T-cell (primary cell): Measurements from ENCODE around the gene MROH8. TPM values are rescaled to one million over a fixed set of nuclear protein-coding genes. Genes with fewer than 3 reads are reported as not detected.
A peak's percentile ranks its signal among the peaks of the same experiment; 100 is the strongest.

Source experiments
- ATAC-seq, 4 experiments: fragments of 200-7000 bp in 3 of 4; fragments of 150-1000 bp in 1 of 4; cut with Tn5 transposase; replicated peaks in 1 of 4; 1 replicate in 3 of 4; 2 replicates in 1 of 4; pipeline ENCODE4 v1.10.0; 2021; ENCODE audit warnings: moderate library complexity in 3 of 4, mild to moderate bottlenecking in 2 of 4, moderate number of reproducible peaks in 1 of 4
- CTCF ChIA-PET, 2 donors: fragments of 300-600 bp; sonication (Branson Sonifier 250); formaldehyde crosslinking; loops; one replicate each; lab custom pipeline; 2022; ENCODE audit warnings: antibody characterized with exemption in 2 of 2; lab: Charles Lee
- POLR2A ChIA-PET, 2 donors: fragments of 300-600 bp; sonication (Branson Sonifier 250); formaldehyde crosslinking; loops; one replicate each; lab custom pipeline; 2022; ENCODE audit warnings: antibody characterized with exemption in 2 of 2; lab: Charles Lee
- DNase-seq, 35 experiments: peaks; one replicate each; pipeline versions ENCODE4 v3.0.0 to v3.0.0-alpha.2; 2013 to 2023
- H3K27ac ChIP-seq: one replicate; pipeline ENCODE4 v1.5.1; 2013; ENCODE audit warnings: low read length
- H3K27me3 ChIP-seq, 2 experiments: replicated peaks in 1 of 2; 1 replicate in 1 of 2; 2 replicates in 1 of 2; pipeline versions ENCODE4 v1.6.1 to v1.7.0; 2013; ENCODE audit warnings: low read length in 1 of 2, mixed read lengths in 1 of 2; ENCODE audit not compliant: control insufficient read depth in 2 of 2, insufficient read depth in 2 of 2; ENCODE audit errors: extremely low read depth in 1 of 2
- H3K36me3 ChIP-seq, 2 donors: 1 replicate in 1 of 2; 2 replicates in 1 of 2; pipeline versions ENCODE4 v1.6.1 to v1.7.0; 2013; ENCODE audit warnings: low read length in 1 of 2; ENCODE audit not compliant: control insufficient read depth in 2 of 2, insufficient read depth in 1 of 2; ENCODE audit errors: extremely low read depth in 1 of 2
- H3K4me1 ChIP-seq, 2 experiments: 1 replicate in 1 of 2; 2 replicates in 1 of 2; pipeline versions ENCODE4 v1.6.1 to v1.7.0; 2013; ENCODE audit warnings: low read length in 2 of 2, mixed read lengths in 1 of 2; ENCODE audit not compliant: insufficient read depth in 2 of 2, control insufficient read depth in 1 of 2; ENCODE audit errors: extremely low read depth in 1 of 2
- H3K4me3 ChIP-seq, 2 donors: 1 replicate in 1 of 2; 2 replicates in 1 of 2; pipeline versions ENCODE4 v1.5.1 to v1.7.0; 2013; ENCODE audit warnings: mild to moderate bottlenecking in 2 of 2, low read length in 1 of 2, moderate library complexity in 1 of 2; ENCODE audit not compliant: control insufficient read depth in 1 of 2; ENCODE audit errors: extremely low read depth in 1 of 2
- H3K9me3 ChIP-seq: 2 replicates; pipeline ENCODE4 v1.7.0; 2013
- H3K27ac Mint-ChIP-seq, 2 donors: one replicate each; pipeline ENCODE4 v1.8.0; 2020 to 2021; ENCODE audit warnings: mild to moderate bottlenecking in 2 of 2, mixed read lengths in 2 of 2
- H3K27me3 Mint-ChIP-seq, 2 donors: one replicate each; pipeline ENCODE4 v1.8.0; 2021 to 2022; ENCODE audit warnings: mixed read lengths in 2 of 2
- H3K36me3 Mint-ChIP-seq: one replicate; pipeline ENCODE4 v1.8.0; 2021; ENCODE audit warnings: mixed read lengths
- H3K4me1 Mint-ChIP-seq, 3 donors: one replicate each; pipeline ENCODE4 v1.8.0; 2020 to 2022; ENCODE audit warnings: mixed read lengths in 3 of 3, mild to moderate bottlenecking in 1 of 3
- H3K4me3 Mint-ChIP-seq, 3 donors: one replicate each; pipeline ENCODE4 v1.8.0; 2020 to 2022; ENCODE audit warnings: mild to moderate bottlenecking in 3 of 3, mixed read lengths in 3 of 3, moderate library complexity in 3 of 3
- H3K9me3 Mint-ChIP-seq, 3 donors: one replicate each; pipeline ENCODE4 v1.8.0; 2020 to 2022; ENCODE audit warnings: mixed read lengths in 3 of 3
- WGBS: methylation state at CpG from one replicate; pipeline ENCODE4 v1.1.5; 2013; ENCODE audit warnings: missing lambda C conversion rate; ENCODE audit not compliant: insufficient coverage; 5-methylcytosine and 5-hydroxymethylcytosine counted together
- total RNA-seq, 35 experiments: library from RNA in 6 of 35; stranded (reverse) in 6 of 35; fragments of 120-200 nt in 1 of 35; gene quantifications; one replicate each; pipeline versions ENCODE4 v1.2.1 to v1.2.4 and lab custom pipeline; 2013 to 2026

MROH8 gene
- total RNA-seq, result 1 to 10 TPM in 4 of 5 donors, under 1 TPM in 1; 0.70 to 2.5 (median 1.5) TPM
- total RNA-seq (2013), result 0.74 TPM
- 0.28 to 3.1 (median 1.1) reads per million in 29 experiments for total RNA-seq (lab: John Stamatoyannopoulos, UW)

DNA sequence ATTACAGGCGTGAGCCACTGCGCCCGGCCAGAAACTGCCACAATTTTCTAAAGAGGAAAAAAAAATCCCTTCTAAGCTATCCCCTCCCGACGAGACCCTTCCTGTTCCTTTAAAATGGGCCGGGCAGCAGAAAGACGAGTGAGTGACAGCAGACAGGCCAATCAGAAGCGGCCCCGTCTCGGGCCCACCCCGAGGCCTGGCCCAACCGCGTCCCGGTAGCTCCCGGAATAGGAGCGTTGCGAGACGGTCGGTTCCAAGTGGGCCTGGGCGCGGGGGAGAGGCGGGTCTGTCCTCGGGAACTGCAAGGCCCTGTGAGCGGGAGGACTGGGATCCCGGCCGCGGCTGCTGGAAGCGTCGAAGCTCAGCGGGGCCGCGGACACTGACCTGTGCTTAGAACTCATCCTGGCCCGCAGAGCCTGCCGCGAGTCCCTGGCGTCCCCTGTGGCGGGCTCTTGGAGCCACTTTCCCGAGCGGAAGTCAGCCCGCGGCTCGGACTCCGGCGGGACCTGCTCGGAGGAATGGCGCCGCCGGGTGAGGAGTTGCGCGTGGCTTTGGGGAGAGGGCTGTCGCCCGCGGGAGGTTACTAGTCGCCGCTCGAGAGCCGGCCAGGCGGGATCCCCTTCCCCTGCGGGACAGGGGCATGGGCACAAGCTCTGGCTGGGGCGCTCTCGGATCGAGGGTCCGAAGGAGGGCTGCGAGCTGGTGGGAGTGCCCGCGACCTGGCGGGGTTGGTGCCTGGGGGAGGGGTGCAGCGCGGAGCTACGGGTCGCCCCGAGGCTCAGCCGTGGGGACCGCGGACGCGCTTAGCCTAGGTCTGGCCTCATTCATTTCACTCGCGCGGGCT, at the start of gene MROH8, which contains the start of gene RPN2:
Gene MROH8 (minus strand): TSS at position 710 of the 844 bp plus-strand sequence.
Gene RPN2 (plus strand): TSS at position 492 of the 844 bp plus-strand sequence. CDS start 27 bp downstream, at position 519.
- Mint-ChIP-seq H3K27ac (peak within 1 kb of the TSS; percentile 98 to 99), H3K36me3 (peaks cover 2% of the 10 kb centered on the region), H3K4me3 (peak within 1 kb of the TSS; percentile 96 to 99 (median 98)), H3K9me3 (no peaks in the 10 kb centered on the region), H3K27me3 (no peaks in the 10 kb centered on the region), H3K4me1 (peaks cover 41 to 44% (median 44%) of the 10 kb centered on the region in 3 donors)
- Histone ChIP-seq H3K27ac (peak within 1 kb of the TSS; percentile 89), H3K9me3 (no peaks in the 10 kb centered on the region), H3K4me3 (peak within 1 kb of the TSS; percentile 89 to 98), H3K27me3 (no peaks in the 10 kb centered on the region), H3K4me1 (peaks cover 12 to 37% of the 10 kb centered on the region in 2 experiments), H3K36me3 (peaks cover 0 to 12% of the 10 kb centered on the region in 2 donors)
- peak; percentile 88 to 98 (median 94) for DNase-seq
- POLR2A ChIA-PET, result interaction anchor here (0.5 to 0.6 kb wide), 3 partner anchors 110 to 1871 kb away, joined by 3 to 5 read pairs (median 4); no protein-coding TSS in a partner anchor
- peak; percentile 96 to 98 (median 96) for ATAC-seq
- WGBS, result under 1% methylated on average over 78 of the region's 80 CpGs
- CTCF ChIA-PET, result interaction anchor here (0.5 to 2.1 kb wide), 10 partner anchors 10 to 1238 kb away, joined by 3 to 23 read pairs (median 4); partner anchors contain the start of gene RBL1 (in 1 of the 2)

DNA sequence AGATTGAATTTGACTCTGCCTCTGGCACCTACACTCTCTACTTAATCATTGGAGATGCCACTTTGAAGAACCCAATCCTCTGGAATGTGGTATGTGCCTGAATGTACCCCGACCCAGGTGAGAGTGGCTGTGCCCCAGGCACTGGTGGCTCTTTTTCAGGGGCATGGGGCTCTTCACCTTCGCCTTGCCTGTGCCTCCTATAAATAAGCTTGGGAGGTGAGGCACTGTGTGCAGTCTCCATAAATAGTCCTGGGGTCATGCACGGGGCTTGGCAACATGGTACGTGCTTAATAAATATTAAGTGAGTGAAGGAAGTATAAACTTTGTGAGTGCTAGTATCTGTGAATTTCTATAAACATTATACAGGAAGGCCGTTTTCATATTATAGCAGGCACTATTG, 49.3 kb upstream of the MROH8 start:
- ATAC-seq (no peak), DNase-seq (no peak)
- Histone ChIP-seq H3K36me3 (peaks cover 13 to 98% of the 10 kb centered on the region in 2 donors), H3K27me3 (no peaks in the 10 kb centered on the region), H3K9me3 (no peaks in the 10 kb centered on the region), H3K27ac (no peak overlapping the region), H3K4me1 (no peaks in the 10 kb centered on the region), H3K4me3 (no peak overlapping the region)
- H3K36me3 Mint-ChIP-seq, result peaks cover 78% of the 10 kb centered on the region
- 94% methylated on average over 2 of the region's 5 CpGs for WGBS
- POLR2A ChIA-PET, result no interaction called here
- H3K4me3 Mint-ChIP-seq, result no peak overlapping the region
- H3K4me1 Mint-ChIP-seq, result no peaks in the 10 kb centered on the region
- no peaks in the 10 kb centered on the region for H3K9me3 Mint-ChIP-seq
- no peak overlapping the region for H3K27ac Mint-ChIP-seq
- H3K27me3 Mint-ChIP-seq, result no peaks in the 10 kb centered on the region
- CTCF ChIA-PET, result no interaction called here

DNA sequence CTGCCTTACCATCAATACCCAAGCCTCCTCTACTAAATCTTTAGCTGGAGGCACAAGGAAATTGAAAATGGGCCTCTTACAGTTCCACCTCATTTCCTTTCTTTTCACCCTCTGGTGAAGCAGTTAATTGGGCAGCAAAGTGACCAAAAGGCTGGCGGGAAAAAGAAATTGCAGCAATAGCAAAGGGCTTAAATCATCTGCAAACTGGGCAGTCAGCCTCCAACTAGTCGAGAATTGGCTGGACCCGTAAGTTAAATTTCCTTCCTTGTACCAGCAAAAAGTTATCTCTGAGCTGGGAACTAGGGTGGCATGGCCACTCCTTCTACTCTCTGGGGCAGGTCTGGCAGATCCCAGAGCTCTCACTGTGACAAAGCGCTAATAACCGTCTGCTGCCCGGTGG, 48.7 kb upstream of the MROH8 start:
- Mint-ChIP-seq H3K9me3 (no peaks in the 10 kb centered on the region), H3K36me3 (peaks cover 81% of the 10 kb centered on the region), H3K4me1 (no peaks in the 10 kb centered on the region), H3K4me3 (no peak overlapping the region), H3K27me3 (no peaks in the 10 kb centered on the region), H3K27ac (no peak overlapping the region)
- H3K27ac ChIP-seq, result no peak overlapping the region
- DNase-seq (no peak), ATAC-seq (no peak)
- no peaks in the 10 kb centered on the region for H3K4me1 ChIP-seq
- no peaks in the 10 kb centered on the region for H3K27me3 ChIP-seq
- POLR2A ChIA-PET, result no interaction called here
- no peak overlapping the region for H3K4me3 ChIP-seq
- no peaks in the 10 kb centered on the region for H3K9me3 ChIP-seq
- WGBS, result 93% methylated on average over 3 of the region's 6 CpGs
- peaks cover 13 to 100% of the 10 kb centered on the region in 2 donors for H3K36me3 ChIP-seq
- CTCF ChIA-PET, result interaction anchor here in 1 of 2 donors (0.5 kb wide), 1 partner anchor 224 kb away, joined by 6 read pairs; no protein-coding TSS in a partner anchor

DNA sequence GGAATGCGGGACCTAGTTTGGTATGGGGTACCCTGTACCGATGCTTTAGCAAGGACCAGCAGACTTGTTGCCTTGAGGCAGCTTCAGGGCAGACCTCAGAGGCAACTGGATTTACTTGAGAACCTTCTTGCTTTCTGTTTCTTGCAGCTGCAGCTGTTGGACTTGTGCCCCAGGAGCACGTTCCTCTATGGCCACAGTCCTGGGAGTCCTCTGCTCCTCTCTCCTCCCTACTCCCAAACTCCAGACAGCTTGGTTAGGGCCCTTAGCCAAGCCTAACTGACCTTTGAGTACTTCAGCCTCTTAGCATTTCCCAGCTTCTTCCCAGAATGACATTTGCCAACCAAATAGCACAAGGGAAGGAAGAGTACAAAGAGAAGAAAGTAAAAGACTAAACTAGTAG, 47.5 kb upstream of the MROH8 start:
- no peak overlapping the region for H3K27ac Mint-ChIP-seq
- H3K27me3 ChIP-seq, result no peaks in the 10 kb centered on the region
- H3K36me3 Mint-ChIP-seq, result peaks cover 72% of the 10 kb centered on the region
- no peak overlapping the region for H3K4me3 ChIP-seq
- no peak overlapping the region for H3K27ac ChIP-seq
- ATAC-seq (no peak), DNase-seq (no peak)
- WGBS, result 100% methylated on average over 3 of the region's 3 CpGs
- CTCF ChIA-PET, result no interaction called here
- H3K36me3 ChIP-seq, result peaks cover 11 to 100% of the 10 kb centered on the region in 2 donors
- H3K4me1 Mint-ChIP-seq, result no peaks in the 10 kb centered on the region
- no peaks in the 10 kb centered on the region for H3K27me3 Mint-ChIP-seq
- H3K4me1 ChIP-seq, result no peaks in the 10 kb centered on the region
- H3K9me3 ChIP-seq, result no peaks in the 10 kb centered on the region
- POLR2A ChIA-PET, result no interaction called here
- no peak overlapping the region for H3K4me3 Mint-ChIP-seq
- H3K9me3 Mint-ChIP-seq, result no peaks in the 10 kb centered on the region

DNA sequence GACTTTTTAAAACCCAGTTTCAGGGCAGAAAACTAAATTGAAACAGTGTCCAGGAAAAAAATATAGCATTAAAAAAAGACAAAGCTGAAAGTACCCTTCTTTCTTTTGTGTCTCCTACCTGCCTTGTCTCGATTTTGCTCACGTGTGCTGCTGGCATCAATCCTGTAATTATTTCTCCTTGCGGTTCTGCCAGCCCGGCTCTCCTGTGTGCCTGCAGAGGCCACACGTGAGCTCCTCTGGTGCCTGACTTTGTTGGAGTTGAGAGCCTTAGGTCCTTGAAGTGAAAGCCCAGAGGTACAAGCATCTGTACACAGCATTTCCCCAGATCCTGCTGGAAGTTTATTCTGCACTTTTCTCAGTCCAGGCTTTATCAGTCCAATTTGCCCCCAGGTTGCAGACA, 45.8 kb upstream of the MROH8 start:
- Histone ChIP-seq H3K27ac (no peak overlapping the region), H3K27me3 (no peaks in the 10 kb centered on the region), H3K4me1 (no peaks in the 10 kb centered on the region), H3K36me3 (peaks cover 11 to 90% of the 10 kb centered on the region in 2 donors), H3K9me3 (no peaks in the 10 kb centered on the region), H3K4me3 (no peak overlapping the region)
- H3K9me3 Mint-ChIP-seq, result no peaks in the 10 kb centered on the region
- H3K4me3 Mint-ChIP-seq, result no peak overlapping the region
- H3K27me3 Mint-ChIP-seq, result no peaks in the 10 kb centered on the region
- ATAC-seq, result no peak
- H3K4me1 Mint-ChIP-seq, result no peaks in the 10 kb centered on the region
- no peak overlapping the region for H3K27ac Mint-ChIP-seq
- CTCF ChIA-PET, result no interaction called here
- POLR2A ChIA-PET, result interaction anchor here in 1 of 2 donors (0.5 kb wide), 1 partner anchor 53 kb away, joined by 9 read pairs; no protein-coding TSS in a partner anchor
- WGBS, result no CpG with 5 or more reads among the region's 5 CpGs
- DNase-seq, result no peak
- peaks cover 61% of the 10 kb centered on the region for H3K36me3 Mint-ChIP-seq

DNA sequence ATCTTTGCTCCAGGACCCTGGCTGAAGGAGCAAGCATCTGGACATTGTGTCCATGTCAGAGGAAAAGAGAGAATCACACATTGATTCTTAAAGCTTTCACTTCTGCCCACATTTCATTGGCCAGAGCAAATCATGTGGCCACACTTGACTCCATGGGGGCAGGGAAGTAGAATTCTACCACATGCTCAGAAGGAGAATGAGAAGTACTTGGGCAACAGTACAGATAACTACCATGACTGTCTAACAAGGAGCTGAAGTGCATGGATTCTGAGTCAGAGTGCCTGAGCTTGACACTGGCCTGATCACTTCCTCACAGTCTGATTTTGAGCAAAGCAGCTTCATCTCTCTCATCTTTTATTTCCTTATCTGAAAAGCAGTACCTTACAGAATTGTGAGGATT, 43.7 kb upstream of the MROH8 start:
- Histone ChIP-seq H3K4me3 (no peak overlapping the region), H3K4me1 (no peaks in the 10 kb centered on the region), H3K27me3 (no peaks in the 10 kb centered on the region), H3K36me3 (peaks cover 5 to 84% of the 10 kb centered on the region in 2 donors), H3K9me3 (no peaks in the 10 kb centered on the region), H3K27ac (no peak overlapping the region)
- Mint-ChIP-seq H3K27ac (no peak overlapping the region), H3K36me3 (peaks cover 54% of the 10 kb centered on the region), H3K4me1 (no peaks in the 10 kb centered on the region), H3K27me3 (no peaks in the 10 kb centered on the region), H3K9me3 (no peaks in the 10 kb centered on the region), H3K4me3 (no peak overlapping the region)
- ATAC-seq, result no peak
- POLR2A ChIA-PET, result no interaction called here
- CTCF ChIA-PET, result interaction anchor here in 1 of 2 donors (0.6 to 0.7 kb wide), 2 partner anchors 312 to 587 kb away, joined by 4 read pairs; no protein-coding TSS in a partner anchor
- DNase-seq, result peak in 2 of 35 experiments; percentile 2 to 33
